Right ventricle myocardium inferior (tissue), 1 donor: Measurements from ENCODE around the gene IFI27. TPM values are rescaled to one million over a fixed set of nuclear protein-coding genes. Genes with fewer than 3 reads are reported as not detected.

Experiments
- ATAC-seq: fragments of 200-7000 bp; cut with Tn5 transposase; one replicate; pipeline ENCODE4 v1.9.1; 2020; ENCODE audit warnings: mild to moderate bottlenecking, moderate library complexity
- DNase-seq: peaks from one replicate; pipeline ENCODE4 v3.0.0; 2021; ENCODE audit errors: missing footprints
- intact Hi-C: fragments of 100-400 bp; cut with DNase I; formaldehyde crosslinking; loops from one replicate; pipeline ENCODE4 v1.11.0; 2022
- total RNA-seq: library from RNA; stranded (reverse); fragmentation: NEBNext Ultra II Directional; extraction: Animal tissue kit (Norgen Biotek cat#: 25700); gene quantifications from one replicate; pipeline ENCODE4 v1.2.1, GENCODE V29; 2021
- donor health status: DM: no; HTN: yes; CAD: no; lungs with severe emphysema.

IFI27 gene
- total RNA-seq, 1 donor from 2014 or later = 164 TPM

DNA sequence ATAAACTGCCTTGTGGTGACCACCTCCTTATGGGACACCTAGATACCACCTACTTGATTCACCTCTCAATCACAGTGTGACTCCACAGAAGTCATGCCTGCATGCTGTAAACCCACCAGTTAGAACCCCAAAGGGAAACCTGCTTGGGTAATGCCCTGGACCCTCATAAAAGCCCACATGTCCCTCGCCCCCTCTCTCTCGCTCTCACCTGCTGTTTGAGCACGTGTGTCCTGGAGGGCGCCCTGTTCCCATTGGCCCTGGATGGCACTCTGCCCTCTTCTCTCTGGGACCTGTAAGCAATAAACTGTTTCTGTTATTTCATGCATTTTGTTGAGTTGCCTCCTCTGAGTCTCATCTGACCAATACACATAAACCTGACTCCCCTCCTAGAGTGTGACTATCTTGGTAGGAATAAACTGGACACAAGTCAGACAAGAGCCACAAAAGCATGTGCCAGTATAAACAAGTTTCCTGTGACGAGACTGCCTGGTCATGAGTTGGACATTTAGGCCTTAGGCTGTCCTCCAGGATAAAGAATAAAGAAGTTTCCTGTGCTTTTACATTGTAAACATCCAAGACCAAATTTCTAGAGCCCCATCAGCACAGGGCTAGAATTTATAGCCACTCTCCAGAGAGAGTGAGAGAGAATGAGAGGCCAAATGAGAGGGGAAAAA, 10.3 kb downstream of the IFI27 start:
- DNase-seq (no peak), ATAC-seq (no peak)
- intact Hi-C loops = no loop called here

DNA sequence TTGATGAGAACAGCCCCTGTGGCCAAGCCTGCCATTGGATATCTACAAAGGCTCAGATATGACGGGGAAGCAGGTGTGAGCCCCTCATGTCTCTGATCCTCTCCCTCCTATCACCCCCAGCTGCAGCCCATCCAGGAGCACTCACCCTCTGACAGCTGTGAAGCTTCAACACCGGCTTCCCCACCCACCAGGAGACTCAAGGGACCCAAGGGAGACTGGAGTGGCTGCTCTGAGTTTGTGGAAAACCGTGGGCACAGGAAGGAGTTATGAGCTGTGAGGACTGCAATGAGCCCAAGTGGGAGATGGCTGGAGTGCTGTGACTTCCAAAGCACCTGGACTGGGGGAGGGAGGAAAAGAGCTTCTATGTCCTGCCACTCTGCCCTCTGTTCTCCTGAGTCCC, 10.9 kb downstream of the IFI27 start:
- no peak for ATAC-seq
- intact Hi-C loops = no loop called here
- no peak for DNase-seq

GRCh38 chr14:94122438-94122837, 11.9 kb downstream of the IFI27 start:
- ATAC-seq (no peak), DNase-seq (no peak)
- intact Hi-C loops = no loop called here

GRCh38 chr14:94123296-94123695, 12.8 kb downstream of the IFI27 start:
- DNase-seq (no peak), ATAC-seq (no peak)

GRCh38 chr14:94123868-94124267, 13.3 kb downstream of the IFI27 start:
- intact Hi-C loops = no loop called here
- DNase-seq (no peak), ATAC-seq (no peak)

More at GRCh38 chr14:94123296-94123695, 12.8 kb downstream of the IFI27 start:
- intact Hi-C loops = no loop called here

GRCh38 chr14:94124582-94125377, 14.2 kb downstream of the IFI27 start:
- intact Hi-C loops = no loop called here
- ATAC-seq (no peak), DNase-seq (no peak)

DNA sequence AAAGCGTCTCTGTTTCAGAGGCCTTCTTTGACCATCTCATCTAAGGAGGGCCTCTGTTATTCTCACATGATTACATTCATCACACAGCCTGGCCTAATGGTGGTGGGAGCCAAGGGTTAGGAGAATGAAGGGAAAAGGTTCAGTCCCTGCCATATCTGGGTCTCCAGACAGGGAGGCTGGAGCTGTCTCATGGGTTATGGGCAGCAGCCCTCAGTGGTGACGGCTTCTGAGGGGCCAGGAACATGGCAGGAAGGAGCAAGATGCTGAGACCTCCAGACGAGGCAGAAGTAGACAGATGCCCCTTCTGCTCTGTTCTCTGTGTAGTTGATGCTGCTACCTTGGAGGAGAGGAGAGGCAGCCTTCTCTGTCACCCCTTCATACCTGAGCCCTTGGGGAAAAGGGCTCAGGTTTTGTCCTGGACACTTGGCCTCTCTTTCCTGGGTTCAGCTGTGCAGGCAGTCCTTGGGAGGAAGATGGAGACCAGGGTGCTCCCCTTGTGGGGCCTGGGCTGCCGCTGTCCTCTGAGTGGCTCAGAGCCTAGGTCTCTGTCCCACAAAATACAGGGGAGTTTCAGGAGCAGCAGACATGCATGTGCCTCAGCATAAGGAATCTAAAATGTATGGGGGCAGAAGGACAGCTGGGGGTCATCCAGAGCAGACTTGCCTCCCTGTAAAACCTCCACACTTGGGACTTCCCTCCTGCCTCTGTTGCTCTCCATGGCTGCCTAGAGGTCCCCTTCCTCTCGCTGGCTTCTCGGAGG, 15.3 kb downstream of the IFI27 start:
- DNase-seq = no peak
- intact Hi-C loops = no loop called here
- no peak for ATAC-seq

DNA sequence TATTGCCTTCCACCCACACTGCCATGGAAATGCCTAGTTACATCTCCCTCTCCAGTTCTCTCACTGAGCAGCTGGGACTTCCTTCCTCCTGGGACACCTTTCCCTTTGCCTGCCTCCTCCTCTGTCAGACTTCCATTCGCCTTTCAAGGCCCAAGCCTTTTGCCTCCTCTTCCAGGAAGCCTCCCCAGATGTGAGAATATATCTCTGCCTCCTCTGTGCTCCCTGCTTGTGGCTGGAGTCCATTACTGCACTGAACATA, 15.8 kb downstream of the IFI27 start:
- ATAC-seq = no peak
- no peak for DNase-seq
- intact Hi-C loops = no loop called here

DNA sequence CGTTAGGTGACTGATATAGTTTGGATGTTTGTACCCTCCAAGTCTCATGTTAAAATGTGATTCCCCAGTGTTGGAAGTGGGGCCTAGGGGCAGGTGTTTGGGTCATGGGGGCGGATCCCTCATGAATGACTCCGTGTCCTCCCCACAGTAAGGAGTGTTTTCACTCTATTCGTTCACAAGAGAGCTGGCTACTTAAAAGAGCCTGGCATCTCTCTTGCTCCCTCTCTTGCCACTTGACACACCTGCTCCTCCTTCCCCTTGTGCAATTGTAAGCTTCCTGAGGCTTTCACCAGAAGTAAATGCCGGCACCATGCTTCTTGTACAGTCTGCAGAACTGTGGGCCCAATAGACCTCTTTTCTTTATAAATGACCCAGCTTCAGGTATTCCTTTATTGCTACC, 16.3 kb downstream of the IFI27 start:
- DNase-seq (no peak), ATAC-seq (no peak)
- intact Hi-C loops = no loop called here

DNA sequence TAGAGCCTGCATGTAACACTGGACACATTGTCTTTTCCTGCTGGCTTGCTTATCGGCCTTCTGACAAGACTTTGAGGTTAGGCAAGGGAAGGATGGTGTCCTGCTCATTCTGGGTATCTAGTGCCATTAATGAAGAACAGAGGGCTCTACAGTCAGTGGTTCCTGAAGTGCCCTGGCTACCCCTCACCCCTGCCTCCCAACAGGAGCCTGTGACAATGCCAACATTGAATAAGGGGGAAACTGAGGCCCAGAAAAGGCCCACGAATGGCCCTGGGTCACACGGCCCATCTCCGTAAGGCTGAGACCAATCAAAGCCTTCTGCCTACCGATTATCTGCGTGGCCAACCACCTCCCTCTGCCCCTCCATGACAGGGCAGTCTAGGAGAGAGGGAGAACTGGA, 16.8 kb downstream of the IFI27 start:
- intact Hi-C loops = no loop called here

DNA sequence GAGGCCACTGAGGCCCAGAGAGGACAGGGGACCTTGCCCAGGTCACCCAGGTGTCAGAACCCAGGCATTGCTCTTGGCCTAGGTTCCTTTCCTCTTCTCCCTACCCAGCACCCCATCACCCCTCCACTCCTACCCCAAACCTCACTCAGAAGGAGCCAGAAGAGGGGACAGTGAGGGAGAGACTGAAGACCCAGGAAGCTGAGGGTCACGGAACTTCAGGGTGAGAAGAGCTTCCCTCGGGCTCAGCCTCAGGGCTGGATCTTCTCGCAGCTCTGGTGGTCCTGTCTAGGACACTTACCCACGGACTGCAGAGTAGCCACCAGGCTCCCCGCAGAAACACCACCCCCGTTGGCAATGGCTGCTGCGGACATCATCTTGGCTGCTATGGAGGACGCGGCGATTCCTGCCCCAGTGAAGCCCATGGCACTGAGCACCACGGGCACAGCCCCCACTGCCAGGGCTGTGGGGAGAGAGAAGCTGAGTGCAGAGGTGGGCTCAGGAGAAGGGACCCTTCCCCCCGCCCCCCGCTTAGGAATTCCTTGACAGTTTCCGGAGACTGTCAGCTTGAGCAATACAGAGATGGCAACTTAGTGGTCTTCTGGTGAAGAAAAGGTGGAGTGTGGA, 17.8 kb downstream of the IFI27 start:
- ATAC-seq (no peak), DNase-seq (no peak)
- intact Hi-C loops = loop anchor here (2.0 kb wide), 1 partner anchor 48 kb away; the partner anchor contains the start of genes DDX24 and IFI27L1

More for the DNA sequence above, 16.8 kb downstream of the IFI27 start:
- DNase-seq (no peak), ATAC-seq (no peak)

DNA sequence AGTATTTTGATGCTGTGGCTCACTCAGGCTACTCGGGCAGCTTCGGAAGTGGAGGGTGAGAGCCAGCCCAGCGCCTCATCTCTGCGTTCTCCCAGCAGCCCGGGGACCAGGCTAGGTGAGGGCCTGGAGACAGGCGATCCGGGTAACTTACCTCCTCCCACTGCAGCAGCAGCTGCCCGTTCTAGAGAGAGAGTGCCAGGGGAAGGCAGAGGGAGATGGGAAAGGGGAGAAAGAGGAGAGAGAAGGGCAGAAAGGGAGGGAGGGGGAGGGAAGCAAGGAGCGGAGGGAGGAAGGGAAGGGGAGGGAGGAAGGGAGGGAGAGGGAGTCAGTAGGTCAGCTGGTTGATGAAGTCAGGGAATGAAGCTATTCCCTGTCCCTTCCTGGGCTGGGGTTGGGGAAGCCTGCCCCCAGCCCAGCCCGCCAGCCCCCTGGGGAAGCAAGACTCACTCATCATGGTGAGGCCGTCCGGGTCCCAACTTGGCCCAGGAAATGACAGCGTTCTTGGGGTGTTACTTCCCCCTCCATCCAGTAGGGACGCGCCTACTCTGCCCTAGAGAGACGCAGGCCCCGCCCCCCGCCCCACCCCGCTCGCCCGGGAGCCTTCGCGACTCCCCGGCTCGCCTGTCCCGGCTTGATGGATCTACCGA, 18.7 kb downstream of the IFI27 start, which contains the start of gene IFI27L2:
TSS of gene IFI27L2 (minus strand) at position 494 of the 647 bp plus-strand sequence. CDS start at position 454, 40 bp downstream.
- ATAC-seq (peak; percentile 94), DNase-seq (peak; percentile 88)
- intact Hi-C loops = loop anchor here (2.0 kb wide), 1 partner anchor 48 kb away; the partner anchor contains the start of genes DDX24 and IFI27L1

DNA sequence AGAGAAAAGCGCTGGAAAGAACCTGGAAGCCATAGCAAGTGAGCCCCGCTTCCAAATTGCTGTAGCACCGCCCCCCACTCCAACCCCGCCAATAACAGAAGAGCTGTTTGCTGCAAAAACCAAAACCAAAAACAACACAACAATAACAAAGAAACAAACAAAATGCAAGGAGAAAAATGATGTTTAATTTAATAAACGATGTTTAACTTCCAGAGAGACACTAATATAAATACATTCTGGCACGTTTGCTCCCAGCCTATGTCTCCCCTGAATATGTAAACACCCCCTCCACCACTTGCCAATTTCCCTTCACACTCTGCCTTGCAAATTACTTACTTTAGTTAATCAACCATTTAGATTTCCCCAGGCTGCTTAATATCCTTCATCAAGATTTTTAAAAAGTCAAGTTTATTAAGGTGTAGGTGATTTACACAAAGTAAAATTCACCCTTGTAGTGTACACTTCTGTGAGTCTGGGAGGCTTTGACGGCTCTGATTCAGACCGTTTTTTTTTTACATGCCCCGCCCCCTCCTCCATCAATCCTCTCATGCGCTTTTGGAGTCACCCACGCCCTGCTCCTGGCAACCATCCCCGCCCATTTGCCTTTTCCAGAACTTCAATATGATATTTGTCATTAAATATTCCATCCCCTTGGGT, 19.4 kb downstream of the IFI27 start:
- DNase-seq = peak; percentile 70
- intact Hi-C loops = loop anchor here (2.0 to 5.0 kb wide), 2 partner anchors 49 to 52 kb away; partner anchors contain the start of genes DDX24 and IFI27L1
- ATAC-seq = peak; percentile 60

DNA sequence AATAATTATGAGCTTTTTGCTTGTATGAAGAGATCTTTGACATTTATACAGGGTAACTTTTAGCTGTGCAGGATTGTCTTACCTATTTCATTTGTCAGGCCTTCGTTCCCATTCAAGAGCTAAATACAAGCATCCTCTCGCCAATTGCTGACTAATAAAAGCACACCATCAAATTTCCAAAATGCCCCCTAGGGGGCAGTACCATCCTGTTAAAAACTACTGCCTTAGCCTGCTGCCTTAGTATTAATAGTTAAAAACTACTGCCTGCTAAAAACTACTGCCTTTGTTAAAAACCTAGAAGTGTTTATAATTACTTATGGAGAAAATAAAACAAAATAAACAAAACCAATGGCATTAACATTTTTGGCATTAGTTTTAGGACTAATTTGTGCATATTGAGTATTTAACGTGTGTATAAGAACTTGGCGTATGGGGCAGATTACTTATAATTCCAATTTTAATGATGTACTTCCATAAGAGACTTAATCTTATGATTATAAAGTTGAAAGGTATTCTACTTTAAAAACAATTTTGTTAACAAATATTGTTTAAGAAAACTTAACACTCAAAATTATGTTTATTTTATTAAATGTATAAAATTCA, 21.9 kb downstream of the IFI27 start:
- no peak for DNase-seq

GRCh38 chr14:94135476-94135875, 24.9 kb downstream of the IFI27 start:
- intact Hi-C loops = no loop called here
- ATAC-seq (no peak), DNase-seq (no peak)

More for the DNA sequence above, 21.9 kb downstream of the IFI27 start:
- no peak for ATAC-seq
- intact Hi-C loops = loop anchor here (5.0 kb wide), 1 partner anchor 50 kb away; no protein-coding TSS in a partner anchor

DNA sequence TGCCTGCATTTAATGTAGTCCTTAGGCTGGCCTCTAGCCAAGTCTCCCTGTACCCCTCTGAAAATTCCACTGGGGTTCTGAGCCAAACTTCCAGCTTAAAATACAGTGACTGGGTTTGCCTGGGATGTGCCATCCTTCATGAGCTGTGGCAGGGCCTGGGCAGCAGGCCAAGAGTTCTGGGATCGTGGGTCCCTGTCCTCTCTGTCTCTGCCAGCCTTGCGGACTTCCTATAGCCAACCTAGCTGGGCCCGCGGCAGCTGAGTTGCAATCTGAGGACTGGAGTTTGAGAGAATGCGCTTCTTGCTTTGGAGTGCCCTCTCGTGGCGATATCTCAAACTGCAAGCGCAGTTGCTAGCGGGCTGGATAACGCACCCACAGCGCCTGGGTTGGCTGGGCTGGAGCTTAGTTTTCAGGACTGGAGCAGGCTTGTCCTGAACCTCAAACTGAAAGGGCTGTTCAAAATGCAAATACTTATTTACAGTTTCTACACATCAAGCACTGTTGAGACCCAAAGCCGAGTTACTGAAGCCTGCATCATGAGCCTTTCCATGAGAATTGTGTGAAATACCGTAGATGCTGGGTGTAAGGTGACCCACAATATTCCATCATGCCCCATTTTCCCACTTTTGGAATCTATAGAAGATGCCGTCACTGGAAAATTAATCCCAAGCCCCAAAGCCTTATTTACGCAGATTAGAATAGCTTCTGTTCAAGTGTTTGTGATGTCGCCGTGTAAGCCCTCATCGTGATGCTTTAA, 26.2 kb downstream of the IFI27 start:
- DNase-seq = peak; percentile 94
- ATAC-seq = peak; percentile 77
- intact Hi-C loops = loop anchor here (1.0 kb wide), 1 partner anchor 100 kb away; no protein-coding TSS in a partner anchor

- DNase-seq = no peak
- intact Hi-C loops = no loop called here
- no peak for ATAC-seq
These were observed 27.7 kb downstream of the IFI27 start for GRCh38 chr14:94138251-94138650.
